Measurements from ENCODE around the gene PLEKHO2. TPM values are rescaled to one million over a fixed set of nuclear protein-coding genes. Genes with fewer than 3 reads are reported as not detected.

PLEKHO2 gene, protein sequence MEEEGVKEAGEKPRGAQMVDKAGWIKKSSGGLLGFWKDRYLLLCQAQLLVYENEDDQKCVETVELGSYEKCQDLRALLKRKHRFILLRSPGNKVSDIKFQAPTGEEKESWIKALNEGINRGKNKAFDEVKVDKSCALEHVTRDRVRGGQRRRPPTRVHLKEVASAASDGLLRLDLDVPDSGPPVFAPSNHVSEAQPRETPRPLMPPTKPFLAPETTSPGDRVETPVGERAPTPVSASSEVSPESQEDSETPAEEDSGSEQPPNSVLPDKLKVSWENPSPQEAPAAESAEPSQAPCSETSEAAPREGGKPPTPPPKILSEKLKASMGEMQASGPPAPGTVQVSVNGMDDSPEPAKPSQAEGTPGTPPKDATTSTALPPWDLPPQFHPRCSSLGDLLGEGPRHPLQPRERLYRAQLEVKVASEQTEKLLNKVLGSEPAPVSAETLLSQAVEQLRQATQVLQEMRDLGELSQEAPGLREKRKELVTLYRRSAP
- total RNA-seq, result 15.8 and 16.9 TPM in 2 replicates

DNA sequence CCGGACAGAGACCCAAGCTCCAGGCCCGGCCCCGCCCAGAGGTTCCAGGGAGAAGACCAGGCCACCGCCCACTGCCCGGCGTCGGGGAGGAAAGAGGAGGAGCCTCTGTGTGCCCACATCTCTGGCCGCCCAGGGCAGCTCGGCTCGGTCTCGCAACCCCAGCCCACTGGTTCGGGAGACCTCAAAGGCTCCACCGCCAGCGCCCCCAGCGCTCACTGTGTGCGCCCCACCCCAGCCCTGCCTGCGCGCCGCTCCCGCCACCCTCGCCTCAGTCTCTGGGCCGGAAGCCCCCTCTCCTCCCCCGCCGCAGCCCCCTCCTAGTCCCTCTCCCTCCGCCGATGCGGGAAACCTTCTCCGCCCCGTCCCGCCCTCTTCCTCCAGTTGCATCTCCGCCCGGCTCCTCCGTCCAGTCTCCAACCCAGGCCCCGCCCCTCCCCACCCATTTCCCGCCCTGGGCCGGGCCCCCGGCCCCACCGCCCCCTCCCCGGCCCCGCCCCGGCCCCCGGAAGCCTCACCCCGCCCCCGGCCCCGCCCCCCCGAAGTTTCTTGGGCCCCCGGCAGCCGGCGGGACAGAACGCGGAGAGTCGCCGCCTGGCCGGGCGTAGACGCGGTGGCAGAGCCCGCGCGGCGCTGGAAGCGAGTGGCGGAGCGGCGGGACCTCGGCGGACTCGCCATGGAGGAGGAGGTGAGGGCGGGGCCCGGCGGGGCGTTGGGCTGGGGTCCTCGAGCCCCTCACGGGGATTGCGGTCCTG lies at the start of gene PLEKHO2:
PLEKHO2 (plus strand) TSS at position 572 of the 752 bp plus-strand sequence; CDS start at position 674, 102 bp downstream.

DNA sequence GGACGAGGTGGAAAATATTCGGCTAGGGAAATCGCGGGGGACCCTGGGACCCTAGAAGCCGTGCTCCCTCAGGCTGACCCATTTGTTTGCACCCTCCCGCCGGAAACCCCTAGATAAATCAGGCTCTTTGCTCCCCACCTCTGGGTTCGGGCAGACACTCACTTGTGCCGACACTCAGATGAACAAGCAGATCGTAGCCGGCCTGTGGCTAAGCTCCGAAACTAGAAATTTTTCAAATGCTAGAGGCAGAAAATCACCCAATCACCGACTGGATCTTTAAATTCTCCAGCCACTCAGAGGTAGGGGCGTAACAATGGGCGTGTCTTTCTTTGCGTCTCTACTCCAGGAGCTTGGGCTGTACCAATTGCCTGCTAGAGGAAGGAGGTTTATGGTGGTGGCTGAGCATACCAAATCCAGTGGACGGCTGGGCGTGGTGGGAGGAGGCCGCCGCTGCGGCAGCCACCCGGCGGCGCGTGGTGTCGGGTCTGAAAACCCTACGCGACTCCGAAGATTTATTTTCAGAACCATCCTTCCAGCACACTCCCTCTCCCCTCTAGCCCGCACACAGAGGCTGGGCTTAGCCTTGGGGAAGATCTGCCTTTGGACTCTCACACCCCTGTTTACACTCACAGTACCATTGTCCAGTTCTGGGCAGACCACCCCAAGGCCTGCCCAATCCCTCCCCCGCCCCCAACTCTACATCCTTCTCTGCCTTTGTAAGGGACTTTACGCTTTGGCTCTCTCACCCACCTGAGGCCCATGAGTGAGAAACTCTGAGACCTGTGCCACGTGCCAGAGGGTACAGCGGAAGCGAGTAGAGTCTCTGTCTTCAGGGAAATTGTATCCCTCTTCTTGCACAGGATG lies 16.1 kb upstream of the PLEKHO2 start, which contains the start of gene PIF1:
PIF1 (minus strand) TSS at position 217 of the 864 bp plus-strand sequence. CDS start 1,312 bp downstream, outside the sequence.

DNA sequence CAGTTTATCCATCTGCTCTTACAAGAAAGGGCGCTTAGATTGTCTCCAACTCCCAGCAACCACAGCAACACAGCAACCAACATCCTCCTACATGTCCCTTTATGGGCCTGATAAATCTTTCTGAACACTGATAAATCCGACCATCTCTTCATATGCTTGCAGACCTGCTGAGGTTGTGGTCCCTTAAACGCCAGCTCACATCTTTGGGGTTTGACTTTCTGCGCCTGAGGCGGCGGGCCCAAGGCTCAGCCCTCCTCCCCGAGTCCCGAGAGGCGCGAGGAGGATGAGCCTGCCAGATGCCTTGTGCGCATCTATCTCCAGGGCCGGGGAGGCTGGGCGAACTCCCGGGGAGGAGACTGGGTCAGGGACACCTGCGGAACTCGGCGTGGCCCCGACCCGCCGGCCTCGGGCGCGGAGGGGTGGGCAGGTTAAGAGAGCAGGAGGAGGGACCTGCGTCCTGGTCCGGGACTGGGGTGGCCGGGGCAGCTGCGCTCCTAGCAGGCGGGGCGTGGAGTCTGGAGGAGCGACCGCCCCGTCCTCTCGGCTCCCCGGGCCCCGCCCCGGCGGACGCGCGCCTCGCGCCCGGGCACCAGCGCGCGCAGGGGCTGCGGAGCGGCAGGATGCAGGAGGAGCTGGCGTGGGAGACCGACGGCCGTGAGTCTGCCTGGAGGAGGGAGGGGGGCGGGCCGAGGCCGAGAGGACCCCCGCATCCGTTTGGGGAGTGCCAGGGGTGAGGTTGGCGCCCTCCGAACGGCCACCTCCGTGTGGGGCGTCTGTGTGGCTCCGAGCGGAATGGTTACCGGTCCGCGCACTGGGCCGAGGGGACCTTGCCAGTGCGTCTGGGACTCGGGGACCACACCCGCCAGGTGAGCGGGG lies 69.8 kb downstream of the PLEKHO2 start, which contains the start of gene ANKDD1A:
ANKDD1A (plus strand) TSS at position 592 of the 876 bp plus-strand sequence; CDS start at position 621, 29 bp downstream.

Other genes starting within 250 kb of the PLEKHO2 start
- under 0.01 TPM in 2 replicates for gene RBPMS2, start 66.3 kb upstream of the PLEKHO2 start, total RNA-seq
- 10.4 and 28.8 TPM in 2 replicates for gene PIF1, start 16.3 kb upstream of the PLEKHO2 start, total RNA-seq
- gene ANKDD1A, start 70.0 kb downstream of the PLEKHO2 start, total RNA-seq, result 3.1 and 3.5 TPM in 2 replicates
- 62.5 and 90.6 TPM in 2 replicates for gene SPG21, start 148.0 kb downstream of the PLEKHO2 start, total RNA-seq
- 22.0 and 30.3 TPM in 2 replicates for gene MTFMT, start 187.7 kb downstream of the PLEKHO2 start, total RNA-seq
- 0.12 and 0.33 TPM in 2 replicates for gene SLC51B, start 203.5 kb downstream of the PLEKHO2 start, total RNA-seq
- 0.87 and 4.1 TPM in 2 replicates for gene RASL12, start 226.1 kb downstream of the PLEKHO2 start, total RNA-seq
- gene KBTBD13, start 234.8 kb downstream of the PLEKHO2 start, total RNA-seq, result not detected in 2 replicates

Data from uterine smooth muscle cell (primary cell).